Prostate gland (tissue), 2 donors: ENCODE measurements around the gene NLRC3.

Experiments used
- POLR2A ChIP-seq: fragments of 450-650 bp; IDR thresholded peaks from one replicate; pipeline ENCODE4 v1.6.1; 2016; ENCODE audit warnings: antibody characterized with exemption, mild to moderate bottlenecking
- TF ChIP-seq, protein P1 (sequence below), 4 experiments: fragments of 200-600 bp in 2 of 4; fragments of 450-650 bp in 2 of 4; sonication (generic) in 2 of 4; IDR thresholded peaks; 1 replicate in 3 of 4; 2 replicates in 1 of 4; pipeline ENCODE4 v1.5.1; 2016 to 2019; ENCODE audit warnings: antibody characterized with exemption in 4 of 4, mild to moderate bottlenecking in 2 of 4, moderate library complexity in 2 of 4

GRCh38 chr16:3548859-3549258 is 28.3 kb downstream of the NLRC3 start:
- TF ChIP-seq POLR2A, result no peak
- TF ChIP-seq, protein P1, sequence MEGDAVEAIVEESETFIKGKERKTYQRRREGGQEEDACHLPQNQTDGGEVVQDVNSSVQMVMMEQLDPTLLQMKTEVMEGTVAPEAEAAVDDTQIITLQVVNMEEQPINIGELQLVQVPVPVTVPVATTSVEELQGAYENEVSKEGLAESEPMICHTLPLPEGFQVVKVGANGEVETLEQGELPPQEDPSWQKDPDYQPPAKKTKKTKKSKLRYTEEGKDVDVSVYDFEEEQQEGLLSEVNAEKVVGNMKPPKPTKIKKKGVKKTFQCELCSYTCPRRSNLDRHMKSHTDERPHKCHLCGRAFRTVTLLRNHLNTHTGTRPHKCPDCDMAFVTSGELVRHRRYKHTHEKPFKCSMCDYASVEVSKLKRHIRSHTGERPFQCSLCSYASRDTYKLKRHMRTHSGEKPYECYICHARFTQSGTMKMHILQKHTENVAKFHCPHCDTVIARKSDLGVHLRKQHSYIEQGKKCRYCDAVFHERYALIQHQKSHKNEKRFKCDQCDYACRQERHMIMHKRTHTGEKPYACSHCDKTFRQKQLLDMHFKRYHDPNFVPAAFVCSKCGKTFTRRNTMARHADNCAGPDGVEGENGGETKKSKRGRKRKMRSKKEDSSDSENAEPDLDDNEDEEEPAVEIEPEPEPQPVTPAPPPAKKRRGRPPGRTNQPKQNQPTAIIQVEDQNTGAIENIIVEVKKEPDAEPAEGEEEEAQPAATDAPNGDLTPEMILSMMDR (IDR thresholded peaks at IDR 0.05), result no peak
